Activated T-helper 1 cell treated with Interleukin-2 at 50 U/mL for 16 hours (primary cell): Measurements from ENCODE around the gene RSL1D1.

Source experiments
- DNase-seq: peaks from one replicate; pipeline ENCODE4 v3.0.0-alpha.2; 2020; ENCODE audit warnings: low read depth

Gene RSL1D1

GRCh38 chr16:11851294-11852091 is at the start of gene RSL1D1:
RSL1D1 (minus strand) TSS chr16:11851542; CDS start chr16:11851512, 30 bp downstream.
- DNase-seq: peak; percentile 91

GRCh38 chr16:11901091-11901490 is 49.7 kb upstream of the RSL1D1 start:
- no peak for DNase-seq

GRCh38 chr16:11896486-11897176 is 45.3 kb upstream of the RSL1D1 start:
- no peak for DNase-seq

GRCh38 chr16:11893571-11893970 is 42.2 kb upstream of the RSL1D1 start:
- DNase-seq: no peak

GRCh38 chr16:11892761-11893160 is 41.4 kb upstream of the RSL1D1 start:
- no peak for DNase-seq

- no peak for DNase-seq
Observed at GRCh38 chr16:11890231-11890965, 39.1 kb upstream of the RSL1D1 start.

- no peak for DNase-seq
Observed at GRCh38 chr16:11886881-11887280, 35.5 kb upstream of the RSL1D1 start.

- DNase-seq: no peak
Observed at GRCh38 chr16:11884035-11884434, 32.7 kb upstream of the RSL1D1 start.

- no peak for DNase-seq
Observed at GRCh38 chr16:11880007-11880406, 28.7 kb upstream of the RSL1D1 start.

- DNase-seq: no peak
Observed at GRCh38 chr16:11877374-11877773, 26.0 kb upstream of the RSL1D1 start.

GRCh38 chr16:11876306-11876705 is 25.0 kb upstream of the RSL1D1 start:
- DNase-seq: no peak

GRCh38 chr16:11875721-11876120 is 24.4 kb upstream of the RSL1D1 start:
- no peak for DNase-seq

- no peak for DNase-seq
Observed at GRCh38 chr16:11871193-11871592, 19.9 kb upstream of the RSL1D1 start.

- no peak for DNase-seq
Observed at GRCh38 chr16:11870399-11870798, 19.1 kb upstream of the RSL1D1 start.

GRCh38 chr16:11869353-11870228 is 18.2 kb upstream of the RSL1D1 start:
- DNase-seq: no peak

GRCh38 chr16:11868412-11868980 is 17.2 kb upstream of the RSL1D1 start:
- DNase-seq: no peak

GRCh38 chr16:11862489-11862888 is 11.1 kb upstream of the RSL1D1 start:
- DNase-seq: no peak

GRCh38 chr16:11857161-11857560 is 5.8 kb upstream of the RSL1D1 start:
- DNase-seq: no peak

GRCh38 chr16:11852092-11852809 is 909 bp upstream of the RSL1D1 start:
- no peak for DNase-seq

GRCh38 chr16:11848842-11849241 is 2.5 kb downstream of the RSL1D1 start:
- no peak for DNase-seq

- no peak for DNase-seq
Observed at GRCh38 chr16:11844499-11844898, 6.8 kb downstream of the RSL1D1 start.
